Occipital lobe (tissue), 2 donors: ENCODE measurements around the gene C2CD5. TPM values are rescaled to one million over a fixed set of nuclear protein-coding genes. Genes with fewer than 3 reads are reported as not detected.

Experiments used
- DNase-seq: peaks from one replicate; lab custom pipeline; 2025; lab: John Stamatoyannopoulos, UW
- total RNA-seq: library from RNA; depleted of rRNA; stranded (reverse); fragments of >200 nt; gene quantifications from one replicate; pipeline ENCODE4 v1.2.3, GENCODE V29; 2014

The C2CD5 gene
- total RNA-seq, 1 donor from 2014 or later: 151 TPM

DNA sequence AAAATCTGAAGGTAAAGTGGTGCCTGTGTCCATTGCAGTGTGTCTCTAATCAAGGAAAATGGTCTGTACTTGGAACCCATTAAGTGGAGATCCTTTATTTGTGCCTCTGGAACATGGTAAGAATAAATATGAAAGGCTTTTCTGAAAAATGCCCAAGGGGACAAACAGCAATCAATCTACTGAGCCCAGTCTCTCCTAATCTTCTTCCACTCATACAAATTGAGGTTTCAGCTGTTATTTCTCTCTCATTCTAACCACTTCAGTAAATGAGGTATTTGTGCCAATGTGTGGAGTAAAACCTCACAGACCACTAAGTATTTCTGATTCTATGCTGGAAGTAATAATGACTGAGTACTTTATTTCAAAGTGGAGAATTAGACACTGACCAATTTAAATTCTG is 127.5 kb downstream of the C2CD5 start:
- no peak for DNase-seq

GRCh38 chr12:22415342-22416309 is 128.7 kb downstream of the C2CD5 start:
- DNase-seq: no peak

- DNase-seq: no peak
Measured at GRCh38 chr12:22414742-22415141, 129.6 kb downstream of the C2CD5 start.

DNA sequence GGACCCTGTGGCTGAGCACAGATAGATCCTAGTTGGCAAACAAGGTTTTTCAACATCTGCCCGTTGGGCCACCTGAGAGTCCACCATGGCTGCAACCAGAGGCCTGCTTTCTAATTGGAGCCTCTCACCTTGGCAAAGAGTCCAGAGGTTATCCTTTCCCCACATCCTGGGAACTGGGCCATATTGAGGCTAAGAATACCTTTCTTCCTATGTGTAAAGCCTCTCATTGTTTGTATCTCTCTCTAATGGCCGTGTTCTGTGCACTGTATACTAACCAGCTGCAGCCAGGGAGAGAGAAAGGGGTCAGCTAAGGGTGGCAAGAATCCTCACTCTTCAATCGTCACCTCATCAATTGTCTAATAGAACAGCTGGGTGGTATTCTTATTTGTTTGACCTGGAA is 130.8 kb downstream of the C2CD5 start:
- DNase-seq: no peak

DNA sequence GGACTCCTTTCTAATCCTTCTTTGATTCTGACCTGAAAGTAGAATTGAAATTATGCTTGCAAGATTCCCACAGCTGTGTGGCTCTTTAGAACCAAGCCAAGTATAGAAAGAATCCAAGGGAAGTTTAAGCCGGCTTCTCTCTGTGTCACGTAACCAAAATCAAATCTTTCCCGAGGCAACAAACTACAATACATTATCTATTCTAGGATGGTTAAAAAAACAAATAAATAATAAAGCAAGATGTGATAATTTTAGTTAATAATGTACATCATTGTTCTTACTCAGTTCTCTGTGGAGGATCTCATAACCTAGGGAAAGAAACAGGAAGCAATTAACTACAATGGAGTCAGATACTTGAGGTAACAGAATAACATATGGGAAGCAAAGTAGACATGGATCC is 131.8 kb downstream of the C2CD5 start:
- DNase-seq: no peak

- no peak for DNase-seq
Measured at GRCh38 chr12:22410486-22410885, 133.9 kb downstream of the C2CD5 start.

DNA sequence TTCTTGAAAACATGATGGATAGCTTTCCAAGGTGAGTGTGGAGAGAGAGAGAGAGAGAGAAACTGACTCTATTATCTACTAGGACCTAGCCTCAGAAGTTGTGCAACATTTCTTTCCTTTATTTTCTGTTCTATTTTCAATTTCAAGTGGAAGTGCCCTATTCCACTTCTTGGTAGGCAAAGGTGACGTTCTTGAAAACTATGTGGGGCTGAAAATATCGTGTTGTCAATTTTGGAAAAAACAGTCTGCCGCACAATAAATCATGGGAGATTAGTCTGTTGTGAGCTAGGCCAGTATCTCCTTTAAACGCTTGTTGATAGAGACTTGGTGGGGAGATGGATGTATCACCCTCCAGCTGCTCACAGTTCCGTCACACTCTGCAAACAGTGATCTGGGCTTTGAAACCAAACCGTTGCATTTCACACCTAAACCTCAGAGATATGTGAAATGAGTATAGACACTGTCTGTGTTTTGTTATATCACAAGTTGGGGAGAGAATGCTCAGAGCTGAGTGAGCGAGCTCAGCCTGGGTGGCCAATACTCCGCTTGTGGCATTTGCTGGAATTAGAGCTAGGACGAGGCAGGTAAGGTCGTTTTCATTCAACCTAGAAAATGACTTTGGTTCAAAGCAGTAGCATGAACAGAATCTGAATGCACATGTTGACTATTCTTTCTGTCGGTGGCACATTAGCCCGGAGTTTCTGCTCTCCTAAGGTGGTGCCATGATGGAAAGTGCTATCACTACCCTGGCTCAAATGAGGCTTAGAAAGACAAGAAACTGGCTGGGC is 134.8 kb downstream of the C2CD5 start:
- no peak for DNase-seq

DNA sequence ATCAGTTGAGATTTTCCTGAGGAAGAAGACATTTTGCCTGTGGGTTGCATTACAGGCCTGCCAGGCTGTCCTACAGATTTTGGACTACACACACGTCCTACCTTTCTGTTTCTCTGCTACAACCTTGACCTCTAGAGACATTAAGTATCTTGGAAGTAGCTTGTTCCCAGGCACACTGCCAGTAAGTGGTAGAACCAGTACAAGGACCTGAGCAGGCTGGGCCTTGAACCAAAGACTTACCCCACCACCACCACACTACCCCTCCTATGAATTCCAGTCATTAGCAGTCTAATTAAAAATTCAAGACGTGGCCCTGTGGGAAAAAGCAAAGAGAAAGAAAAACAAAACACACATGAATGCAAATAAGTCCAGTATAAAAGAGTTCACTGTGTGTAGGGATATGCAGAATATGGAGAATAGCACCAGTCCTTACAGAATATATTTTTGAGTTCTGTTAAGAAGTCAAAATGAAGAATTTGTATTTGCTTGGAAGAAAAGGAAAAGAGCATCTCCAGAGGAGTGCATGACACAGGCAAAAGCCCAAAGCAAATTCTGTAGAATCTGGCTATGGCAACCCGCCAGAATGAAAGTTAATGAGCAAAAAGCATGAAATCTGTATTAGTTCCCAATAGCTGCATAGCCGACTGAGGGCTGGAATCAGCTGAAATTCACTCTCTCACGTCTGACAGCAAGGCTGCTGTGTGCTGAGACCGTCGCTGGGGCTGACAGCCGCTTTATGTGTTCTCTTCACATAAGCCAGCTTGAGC is 135.5 kb downstream of the C2CD5 start:
- no peak for DNase-seq

DNA sequence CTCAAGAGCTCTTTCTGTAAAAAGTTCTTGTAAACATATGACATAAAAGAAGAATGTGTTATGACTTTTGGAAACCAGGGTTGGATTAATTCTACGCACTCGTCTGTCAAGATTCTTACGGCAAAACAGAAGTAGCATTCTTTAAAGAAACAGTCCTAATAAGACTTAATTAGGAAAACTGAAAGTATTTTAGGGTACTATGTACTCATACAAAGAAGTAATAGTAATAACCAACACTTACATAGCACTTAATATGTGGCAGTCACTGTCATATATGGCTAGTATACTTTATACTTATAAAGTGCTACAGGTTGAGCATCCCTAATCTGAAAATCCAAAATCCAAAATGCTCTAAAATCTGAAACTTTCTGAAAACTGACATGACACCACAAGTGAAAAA is 136.9 kb downstream of the C2CD5 start:
- DNase-seq: no peak

- no peak for DNase-seq
Measured at GRCh38 chr12:22406627-22407026, 137.7 kb downstream of the C2CD5 start.

- no peak for DNase-seq
Measured at GRCh38 chr12:22399464-22400180, 144.7 kb downstream of the C2CD5 start.

Other genes with a start within 250 kb of the C2CD5 start
- 29.6 TPM for gene ST8SIA1, start 209.8 kb downstream of the C2CD5 start, total RNA-seq
- gene ETNK1, start 80.6 kb upstream of the C2CD5 start, total RNA-seq: 182 TPM